HG03575 (cell line): ENCODE measurements around the gene MRPL48.
"Not testable (repeated sequence)": the region's sequence is repeated elsewhere in the genome, so short reads cannot be mapped to it uniquely, and the experiment has no call there.

Source experiments
- ATAC-seq: cut with Tn5 transposase; IDR thresholded peaks from one replicate; pipeline ENCODE4 v1.9.1; 2021; ENCODE audit not compliant: unreplicated experiment, insufficient number of reproducible peaks, low FRiP score; ENCODE audit errors: extremely low read depth

The MRPL48 gene

DNA sequence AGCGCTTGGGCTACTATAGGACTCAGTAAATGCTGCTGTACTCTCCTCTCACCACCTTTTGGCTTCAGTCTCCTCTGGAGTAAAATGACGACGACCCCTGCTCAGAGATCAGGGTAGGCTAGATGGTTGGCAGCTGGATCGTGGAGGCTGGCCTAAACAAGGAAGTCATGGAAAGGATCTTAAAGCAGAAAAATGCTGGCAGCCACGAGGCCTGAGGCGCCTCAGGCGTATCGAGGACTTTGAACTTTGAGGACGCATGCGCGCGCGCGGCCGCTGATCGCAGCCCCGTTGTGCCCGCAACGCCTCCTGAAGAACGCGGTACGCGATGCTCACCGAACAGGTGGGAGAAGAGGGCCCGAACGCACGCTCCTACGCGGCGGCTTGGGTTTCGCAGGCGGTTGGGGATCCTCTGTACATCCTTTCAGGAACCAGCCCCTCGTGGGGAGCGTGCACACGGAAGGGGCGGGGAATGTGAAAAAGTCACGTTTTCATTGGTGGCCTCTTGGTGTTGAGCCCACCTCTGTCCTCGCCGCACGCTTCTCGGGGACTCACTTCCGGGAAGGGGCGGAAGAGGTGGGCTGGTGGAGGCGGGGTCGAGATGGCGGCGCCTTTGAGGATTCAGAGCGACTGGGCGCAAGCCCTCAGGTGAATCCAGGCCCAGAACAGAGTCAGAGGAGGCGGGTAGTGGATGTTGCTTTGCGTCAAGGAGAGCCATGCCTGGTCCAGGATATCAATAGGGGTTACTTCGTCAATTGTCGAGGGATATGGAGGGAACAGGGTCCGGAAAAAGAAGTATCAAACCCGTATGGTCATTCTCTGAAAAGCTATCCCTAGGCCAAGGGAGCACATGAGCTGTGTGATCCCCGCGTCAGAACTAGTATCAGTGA is 89.0 kb downstream of the MRPL48 start, which contains the start of the genes COA4 and PAAF1:
TSS of gene COA4 (minus strand) at position 423 of the 887 bp plus-strand sequence. CDS start 3,468 bp downstream, outside the sequence.
TSS of gene PAAF1 (plus strand) at position 576 of the 887 bp plus-strand sequence. CDS start at position 599, 23 bp downstream.
- ATAC-seq, result peak; percentile 71

- no peak for ATAC-seq
Observed at GRCh38 chr11:73878771-73879170, 91.1 kb downstream of the MRPL48 start.

DNA sequence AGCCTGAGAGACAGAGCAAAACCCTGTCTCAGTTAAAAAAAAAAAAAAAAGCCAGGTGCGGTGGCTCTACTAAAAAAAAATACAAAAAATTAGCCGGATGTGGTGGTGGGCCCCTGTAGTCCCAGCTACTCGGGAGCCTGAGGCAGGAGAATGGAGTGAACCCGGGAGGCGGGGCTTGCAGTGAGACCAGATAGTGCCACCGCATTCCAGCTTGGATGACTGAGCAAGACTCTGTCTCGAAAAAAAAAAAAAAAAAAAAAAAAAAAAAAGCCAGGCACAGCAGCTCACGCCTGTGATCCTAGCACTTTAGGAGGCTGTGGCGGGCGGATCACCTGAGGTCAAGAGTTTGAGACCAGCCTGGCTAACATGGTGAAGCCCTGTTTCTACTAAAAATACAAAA is 92.8 kb downstream of the MRPL48 start:
- ATAC-seq, result not testable (repeated sequence)

DNA sequence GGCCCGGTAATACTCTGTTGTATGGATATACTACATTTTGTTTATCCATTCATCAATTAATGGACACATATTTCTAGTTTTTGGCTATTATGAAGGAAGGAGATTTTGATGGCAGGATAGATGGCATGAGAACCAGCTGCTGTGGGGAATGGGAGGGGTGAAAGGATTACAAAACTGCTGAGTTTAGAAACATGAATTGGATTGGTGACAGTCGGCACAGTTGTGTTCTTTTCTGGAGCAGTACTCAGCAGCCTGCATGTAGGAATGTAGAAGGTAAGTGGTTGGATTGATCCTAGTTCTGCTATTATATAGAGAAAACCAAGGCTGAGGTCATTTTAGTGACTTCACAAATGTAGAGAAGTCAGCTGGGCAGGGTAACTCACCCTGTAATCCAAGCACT is 96.2 kb downstream of the MRPL48 start:
- no peak for ATAC-seq

DNA sequence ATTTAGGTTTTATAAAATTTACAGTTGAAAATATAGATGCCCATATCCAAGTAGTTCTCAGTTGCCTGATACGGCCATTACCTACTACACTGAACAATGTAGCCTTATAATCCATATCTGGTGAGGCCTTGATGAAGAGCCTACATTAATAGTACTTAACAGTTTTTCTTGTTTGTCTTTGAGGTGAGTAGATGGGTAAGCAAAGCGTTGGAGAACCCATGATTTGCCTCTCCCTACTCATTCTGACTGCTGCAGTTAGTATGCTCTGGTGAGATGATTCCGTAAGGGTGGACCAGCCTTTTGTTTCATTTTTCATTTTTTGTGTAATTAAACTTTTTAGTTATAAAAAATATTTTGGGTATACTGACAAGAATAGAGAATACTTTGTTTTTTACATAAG is 100.6 kb downstream of the MRPL48 start:
- no peak for ATAC-seq

DNA sequence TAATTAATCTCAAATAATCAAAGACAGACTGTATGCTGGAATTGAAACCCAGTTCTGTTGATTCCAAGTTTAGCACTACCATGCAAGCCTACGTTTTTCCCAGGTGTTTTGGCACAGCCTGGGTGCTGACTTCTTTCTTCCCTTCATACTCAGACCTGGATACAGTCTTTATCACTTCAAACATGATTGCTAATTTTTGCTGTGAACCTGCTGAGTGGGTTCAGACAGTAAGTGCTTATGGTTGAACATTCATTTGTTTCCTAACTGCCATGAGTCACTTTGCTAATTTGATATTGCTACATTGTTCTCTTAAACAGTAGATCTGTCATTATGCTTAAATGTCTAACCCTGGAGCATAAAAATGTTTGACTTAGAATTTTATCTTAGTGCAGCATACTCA is 101.3 kb downstream of the MRPL48 start:
- ATAC-seq, result no peak

GRCh38 chr11:73889536-73889935 is 101.9 kb downstream of the MRPL48 start:
- ATAC-seq, result no peak

DNA sequence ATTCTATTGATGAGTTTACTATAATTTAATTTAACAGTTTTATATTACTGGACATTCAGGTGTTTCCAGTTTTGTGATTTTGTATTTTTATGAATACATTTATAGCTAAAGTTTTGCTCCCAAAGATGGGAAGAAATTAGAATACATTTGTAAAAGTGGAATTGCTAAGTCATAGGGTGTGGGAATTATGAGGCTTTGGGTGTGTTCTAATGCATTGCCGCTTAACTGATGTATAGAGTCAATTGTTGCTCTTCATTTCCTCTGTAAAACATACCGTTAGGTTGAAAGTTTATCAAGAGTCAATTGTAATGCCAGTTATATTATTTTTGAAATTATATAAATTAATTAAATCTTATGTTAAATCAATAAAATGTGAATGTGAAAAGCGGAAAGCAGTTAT is 105.4 kb downstream of the MRPL48 start:
- ATAC-seq, result no peak

GRCh38 chr11:73894725-73895335 is 107.2 kb downstream of the MRPL48 start:
- no peak for ATAC-seq

DNA sequence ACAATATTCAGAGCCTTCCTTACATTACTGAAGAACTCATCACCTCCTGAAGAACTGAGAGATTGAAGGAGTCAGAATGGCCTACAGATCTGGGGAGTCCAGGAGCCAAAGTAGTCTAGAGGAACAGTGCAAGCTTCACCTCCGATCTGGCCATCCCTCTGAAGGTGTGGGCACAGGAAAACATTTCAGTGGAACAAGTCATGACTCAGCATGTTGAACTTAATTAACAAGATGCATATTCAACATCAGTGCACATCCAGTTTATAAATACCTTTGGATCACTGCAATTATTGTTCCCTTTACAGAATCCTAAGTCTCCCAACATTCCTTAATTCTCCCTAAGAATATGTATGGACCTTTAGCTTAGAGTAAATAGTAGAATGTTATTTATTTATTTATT is 114.6 kb downstream of the MRPL48 start:
- ATAC-seq, result no peak

GRCh38 chr11:73907191-73907590 is 119.5 kb downstream of the MRPL48 start:
- ATAC-seq, result no peak

DNA sequence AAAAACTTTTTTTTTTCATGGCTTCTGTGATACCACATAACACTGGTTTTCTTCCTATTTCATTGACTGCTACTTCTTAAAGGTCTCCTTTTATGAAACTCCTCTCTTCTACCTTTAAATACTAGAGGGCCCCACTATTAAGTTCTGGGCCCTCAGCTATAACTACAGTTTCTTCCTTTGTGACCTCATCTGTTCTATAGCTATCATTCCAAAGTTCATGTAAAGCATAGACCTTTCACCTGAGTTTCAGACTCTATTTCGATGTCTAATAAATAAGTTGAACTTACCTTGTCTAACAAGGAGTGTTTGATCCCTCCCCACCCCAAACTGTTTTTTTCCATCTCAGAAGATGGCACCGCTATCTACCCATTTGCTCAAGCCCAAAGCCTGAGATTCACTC is 124.4 kb downstream of the MRPL48 start:
- no peak for ATAC-seq

DNA sequence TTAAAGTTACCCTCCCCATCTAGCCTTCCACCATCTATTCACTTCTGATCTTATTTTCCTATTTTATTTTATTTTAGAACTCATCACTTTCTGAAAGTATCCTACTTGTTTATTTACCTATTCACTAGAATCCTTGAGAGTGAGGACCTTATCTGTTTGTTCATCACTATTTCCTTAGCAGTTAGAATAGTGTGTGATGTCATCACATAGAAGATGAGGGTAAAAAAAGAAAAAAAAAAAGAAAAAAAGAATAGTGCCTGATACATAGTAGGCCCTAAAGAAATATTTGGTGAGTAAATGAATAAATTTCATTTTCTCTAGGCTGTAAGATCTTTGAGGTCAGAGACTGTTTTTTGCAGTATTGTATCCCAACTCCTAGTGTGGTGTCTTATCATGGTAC is 125.8 kb downstream of the MRPL48 start:
- ATAC-seq, result no peak

- ATAC-seq, result no peak
Observed at GRCh38 chr11:73914284-73914683, 126.6 kb downstream of the MRPL48 start.
